Endothelial cell of umbilical vein (primary cell): ENCODE data around the gene RDM1. TPM values are rescaled to one million over a fixed set of nuclear protein-coding genes. Genes with fewer than 3 reads are reported as not detected.
A peak's percentile ranks its signal among the peaks of the same experiment; 100 is the strongest.

Experiments
- BruUV-seq: library from RNA; stranded (reverse); fragments of 400-500 nt; replicated peaks from 2 replicates; lab custom pipeline; 2021; lab: Mats Ljungman, UMichigan
- CTCF ChIA-PET: fragments of 300-600, 350-600 bp; sonication (Branson Sonifier 250); formaldehyde crosslinking; loops from one replicate; lab custom pipeline; 2021; ENCODE audit warnings: antibody characterized with exemption, inconsistent platforms; lab: Charles Lee
- POLR2A ChIA-PET: fragments of 300-600, 350-600 bp; sonication (Branson Sonifier 250); formaldehyde crosslinking; loops from one replicate; lab custom pipeline; 2021; ENCODE audit warnings: antibody characterized with exemption, inconsistent platforms; lab: Charles Lee
- DNase-seq: peaks from one replicate; pipeline ENCODE4 v3.0.0-alpha.2; 2011; ENCODE audit warnings: low read depth, low spot score
- FAIRE-seq: peaks from 2 replicates; lab custom pipeline; 2011; peaks lifted over from hg19 to GRCh38; lab: Jason Lieb, UNC
- H2AFZ ChIP-seq: 2 replicates; pipeline ENCODE4 v1.6.0; 2012; ENCODE audit warnings: low read depth, low read length, control low read depth, inconsistent platforms
- H3K27ac ChIP-seq: 2 replicates; pipeline ENCODE4 v1.5.1; 2011; ENCODE audit warnings: low read depth, mild to moderate bottlenecking, control low read depth, low read length, moderate library complexity; ENCODE audit not compliant: insufficient read depth
- H3K27me3 ChIP-seq, 2 experiments: 2 replicates each; pipeline versions ENCODE4 v1.6.0 to v1.6.1; 2011; ENCODE audit warnings: low read length in 2 of 2, mixed read lengths in 1 of 2; ENCODE audit not compliant: control insufficient read depth in 2 of 2, insufficient read depth in 2 of 2
- H3K36me3 ChIP-seq, 2 experiments: 2 replicates in 1 of 2; 3 replicates in 1 of 2; pipeline ENCODE4 v1.5.1; 2011; ENCODE audit warnings: low read length in 2 of 2, mild to moderate bottlenecking in 1 of 2, moderate library complexity in 1 of 2; ENCODE audit not compliant: control insufficient read depth in 2 of 2, insufficient read depth in 2 of 2; ENCODE audit errors: extremely low read depth in 1 of 2
- H3K4me1 ChIP-seq: 3 replicates; pipeline ENCODE4 v1.5.1; 2011; ENCODE audit warnings: mild to moderate bottlenecking, low read length; ENCODE audit not compliant: control insufficient read depth, insufficient read depth; ENCODE audit errors: extremely low read depth
- H3K4me2 ChIP-seq: 2 replicates; pipeline ENCODE4 v1.6.1; 2011; ENCODE audit warnings: low read length, control low read depth, mixed read lengths; ENCODE audit not compliant: insufficient read depth
- H3K4me3 ChIP-seq, 3 experiments: fragments of 200-600 bp in 1 of 3; sonication (generic), shearing (Covaris generic) in 1 of 3; replicated peaks in 1 of 3; 2 replicates each; pipeline ENCODE4 v1.5.1; 2011 to 2016; ENCODE audit warnings: control low read depth in 3 of 3, low read length in 3 of 3, mild to moderate bottlenecking in 2 of 3, inconsistent platforms in 1 of 3, low read depth in 1 of 3, moderate library complexity in 1 of 3; ENCODE audit not compliant: insufficient read depth in 1 of 3
- H3K79me2 ChIP-seq: 2 replicates; pipeline ENCODE4 v1.6.0; 2012; ENCODE audit warnings: low read length, inconsistent platforms; ENCODE audit not compliant: control insufficient read depth, insufficient read depth
- H3K9ac ChIP-seq: replicated peaks from 2 replicates; pipeline ENCODE3; 2011; ENCODE audit warnings: low read length, control low read depth; ENCODE audit not compliant: insufficient read depth; ENCODE audit errors: extremely low read depth
- H3K9me1 ChIP-seq: replicated peaks from 3 replicates; pipeline ENCODE4 v1.6.0; 2011; ENCODE audit warnings: mild to moderate bottlenecking, low read length; ENCODE audit not compliant: control insufficient read depth, insufficient read depth; ENCODE audit errors: extremely low read depth
- H3K9me3 ChIP-seq: replicated peaks from 2 replicates; pipeline ENCODE4 v1.5.1; 2012; ENCODE audit warnings: low read length, inconsistent platforms; ENCODE audit not compliant: control insufficient read depth, insufficient read depth
- H4K20me1 ChIP-seq: replicated peaks from 2 replicates; pipeline ENCODE3; 2011; ENCODE audit warnings: mild to moderate bottlenecking, low read length; ENCODE audit not compliant: control insufficient read depth, insufficient read depth; ENCODE audit errors: extremely low read depth
- EZH2 ChIP-seq: IDR thresholded peaks from 2 replicates; pipeline ENCODE4 v1.6.1; 2012; ENCODE audit warnings: borderline replicate concordance, low read depth, mild to moderate bottlenecking, moderate library complexity, low read length, inconsistent platforms; ENCODE audit not compliant: severe bottlenecking
- FOS ChIP-seq: IDR thresholded peaks from 2 replicates; pipeline ENCODE4 v1.6.1; 2011; ENCODE audit warnings: mild to moderate bottlenecking, low read length, moderate library complexity, borderline replicate concordance; ENCODE audit not compliant: insufficient read depth
- GATA2 ChIP-seq: IDR thresholded peaks from 2 replicates; pipeline ENCODE4 v1.7.0; 2011; ENCODE audit warnings: low read depth, mild to moderate bottlenecking, moderate library complexity, mixed read lengths, low read length; ENCODE audit not compliant: insufficient read length, insufficient read depth
- JUN ChIP-seq: IDR thresholded peaks from 2 replicates; pipeline ENCODE4 v1.6.1; 2011; ENCODE audit warnings: borderline replicate concordance, low read depth; ENCODE audit not compliant: insufficient read length, insufficient read depth
- POLR2A ChIP-seq: IDR thresholded peaks from 2 replicates; pipeline ENCODE4 v1.6.1; 2012; ENCODE audit warnings: low read depth, mild to moderate bottlenecking, control low read depth, low read length
- POLR2AphosphoS5 ChIP-seq: IDR thresholded peaks from 2 replicates; pipeline ENCODE4 v1.6.1; 2012; ENCODE audit warnings: low read depth, mild to moderate bottlenecking, control low read depth, low read length, moderate library complexity; ENCODE audit not compliant: insufficient read depth
- dilution Hi-C: fragments of 300-500 bp; cut with MboI; formaldehyde crosslinking; loops from one replicate; pipeline ENCODE4 v1.15.0; 2019; ENCODE audit warnings: low sequenced_read_pairs; ENCODE audit not compliant: extremely low pct_ligation_motif_present
- intact Hi-C: fragments of 100-400 bp; cut with micrococcal nuclease; formaldehyde crosslinking; loops from one replicate; pipeline ENCODE4 v1.10.0; 2022
- polyA plus RNA-seq, 4 experiments: library from polyadenylated mRNA; depleted of rRNA in 3 of 4; stranded (reverse) in 3 of 4; unstranded in 1 of 4; fragments of >200 nt; gene quantifications; 2 replicates each; pipeline versions ENCODE4 v1.2.1 to v1.2.3, GENCODE V29; 2011 to 2012; ENCODE audit warnings: missing spikeins in 1 of 4
- total RNA-seq: library from RNA; stranded (reverse); gene quantifications from 2 replicates; pipeline ENCODE4 v1.2.3, GENCODE V29; 2021
- TF ChIP-seq, protein P1 (sequence below), 2 donors: IDR thresholded peaks; 1 replicate in 1 of 2; 2 replicates in 1 of 2; pipeline ENCODE4 v1.5.1; 2011; ENCODE audit warnings: low read length in 2 of 2, mild to moderate bottlenecking in 2 of 2, moderate library complexity in 2 of 2, control low read depth in 1 of 2, inconsistent platforms in 1 of 2, low read depth in 1 of 2; ENCODE audit not compliant: insufficient read depth in 1 of 2; ENCODE audit errors: extremely low read depth in 1 of 2

Gene RDM1
- total and polyA plus RNA-seq, 2 donors (not counting 3 experiments of a cell fraction or from before 2014, with no cell fraction given): 0.12 to 0.46 TPM

- Histone ChIP-seq H3K9me1 (no peaks in the 10 kb centered on the region), H3K36me3 (no peaks in the 10 kb centered on the region), H3K4me1 (peaks cover 27% of the 10 kb centered on the region), H3K79me2 (no peaks in the 10 kb centered on the region), H3K9me3 (no peaks in the 10 kb centered on the region), H3K4me2 (no peak overlapping the region), H3K4me3 (no peak overlapping the region), H3K27ac (no peak overlapping the region), H3K27me3 (no peaks in the 10 kb centered on the region), H4K20me1 (no peaks in the 10 kb centered on the region), H3K9ac (no peak overlapping the region), H2AFZ (no peak overlapping the region)
- POLR2A ChIA-PET: no interaction called here
- intact Hi-C loops (no loop called here), dilution Hi-C loops (no loop called here)
- TF ChIP-seq POLR2AphosphoS5 (no peak), POLR2A (no peak), GATA2 (no peak), JUN (no peak), FOS (no peak)
- TF ChIP-seq, protein P1, sequence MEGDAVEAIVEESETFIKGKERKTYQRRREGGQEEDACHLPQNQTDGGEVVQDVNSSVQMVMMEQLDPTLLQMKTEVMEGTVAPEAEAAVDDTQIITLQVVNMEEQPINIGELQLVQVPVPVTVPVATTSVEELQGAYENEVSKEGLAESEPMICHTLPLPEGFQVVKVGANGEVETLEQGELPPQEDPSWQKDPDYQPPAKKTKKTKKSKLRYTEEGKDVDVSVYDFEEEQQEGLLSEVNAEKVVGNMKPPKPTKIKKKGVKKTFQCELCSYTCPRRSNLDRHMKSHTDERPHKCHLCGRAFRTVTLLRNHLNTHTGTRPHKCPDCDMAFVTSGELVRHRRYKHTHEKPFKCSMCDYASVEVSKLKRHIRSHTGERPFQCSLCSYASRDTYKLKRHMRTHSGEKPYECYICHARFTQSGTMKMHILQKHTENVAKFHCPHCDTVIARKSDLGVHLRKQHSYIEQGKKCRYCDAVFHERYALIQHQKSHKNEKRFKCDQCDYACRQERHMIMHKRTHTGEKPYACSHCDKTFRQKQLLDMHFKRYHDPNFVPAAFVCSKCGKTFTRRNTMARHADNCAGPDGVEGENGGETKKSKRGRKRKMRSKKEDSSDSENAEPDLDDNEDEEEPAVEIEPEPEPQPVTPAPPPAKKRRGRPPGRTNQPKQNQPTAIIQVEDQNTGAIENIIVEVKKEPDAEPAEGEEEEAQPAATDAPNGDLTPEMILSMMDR (IDR thresholded peaks at IDR 0.05; ENCODE audit: extremely low read depth in 1 of 2, insufficient read depth in 1 of 2, low read depth in 1 of 2, low read length in 2 of 2): no peak
- DNase-seq (no peak), FAIRE-seq (no peak)
- CTCF ChIA-PET: interaction anchor here (1.1 kb wide), 1 partner anchor 112 kb away, joined by 3 read pairs; no protein-coding TSS in a partner anchor
- BruUV-seq: no TSS peak
Observed at GRCh38 chr17:35876534-35876933, 54.0 kb downstream of the RDM1 start.

GRCh38 chr17:35875800-35876139 lies 54.8 kb downstream of the RDM1 start:
- H3K9me1 ChIP-seq: no peaks in the 10 kb centered on the region
- no peaks in the 10 kb centered on the region for H4K20me1 ChIP-seq
- CTCF ChIA-PET: interaction anchor here (1.1 kb wide), 1 partner anchor 112 kb away, joined by 3 read pairs; no protein-coding TSS in a partner anchor
- H3K79me2 ChIP-seq: no peaks in the 10 kb centered on the region
- H3K4me1 ChIP-seq: peaks cover 33% of the 10 kb centered on the region
- DNase-seq: no peak
- dilution Hi-C loops (no loop called here), intact Hi-C loops (no loop called here)
- FAIRE-seq: no peak
- TF ChIP-seq POLR2A: no peak
- no peak for TF ChIP-seq EZH2
- peak overlapping the region; percentile 69 for H3K4me2 ChIP-seq
- H3K4me3 ChIP-seq: no peak overlapping the region
- no peaks in the 10 kb centered on the region for H3K9me3 ChIP-seq
- no TSS peak for BruUV-seq
- no peaks in the 10 kb centered on the region for H3K36me3 ChIP-seq
- no peak overlapping the region for H3K9ac ChIP-seq
- peak overlapping the region; percentile 67 for H3K27ac ChIP-seq
- peak overlapping the region; percentile 85 for H2AFZ ChIP-seq
- POLR2A ChIA-PET: no interaction called here
- no peaks in the 10 kb centered on the region for H3K27me3 ChIP-seq
